NK-92 (cell line): ENCODE measurements around the gene AOC2.
"Not testable (repeated sequence)": the region's sequence is repeated elsewhere in the genome, so short reads cannot be mapped to it uniquely, and the experiment has no call there.

Experiments used
- DNase-seq: peaks from one replicate; lab custom pipeline; 2025; ENCODE audit not compliant: unreplicated experiment; lab: John Stamatoyannopoulos, UW

Gene AOC2

GRCh38 chr17:42830971-42831370 is 13.4 kb upstream of the AOC2 start:
- DNase-seq = no peak

GRCh38 chr17:42832213-42832933 is 12.0 kb upstream of the AOC2 start:
- DNase-seq = no peak

- DNase-seq = peak; percentile 58
Observed at GRCh38 chr17:42832934-42833766, 11.2 kb upstream of the AOC2 start, which contains the start of gene PSME3. Gene PSME3 (plus strand): TSS chr17:42833397. CDS start chr17:42833632, 235 bp downstream.

GRCh38 chr17:42833767-42834422 is 10.5 kb upstream of the AOC2 start:
- DNase-seq = no peak

- DNase-seq = no peak
Observed at GRCh38 chr17:42835732-42836131, 8.6 kb upstream of the AOC2 start.

- DNase-seq = no peak
Observed at GRCh38 chr17:42841975-42842685, 2.2 kb upstream of the AOC2 start.

- DNase-seq = no peak
Observed at GRCh38 chr17:42843358-42843934, 934 bp upstream of the AOC2 start.

- DNase-seq = no peak
Observed at GRCh38 chr17:42844761-42845555, 578 bp downstream of the AOC2 start.

GRCh38 chr17:42845556-42845917 is 1.2 kb downstream of the AOC2 start:
- DNase-seq = no peak

GRCh38 chr17:42845918-42846593 is 1.7 kb downstream of the AOC2 start:
- no peak for DNase-seq

GRCh38 chr17:42846594-42847280 is 2.4 kb downstream of the AOC2 start:
- no peak for DNase-seq

GRCh38 chr17:42848093-42848492 is 3.7 kb downstream of the AOC2 start:
- no peak for DNase-seq

- no peak for DNase-seq
Observed at GRCh38 chr17:42849031-42849430, 4.7 kb downstream of the AOC2 start.

GRCh38 chr17:42849451-42850181 is 5.2 kb downstream of the AOC2 start:
- DNase-seq = no peak

- no peak for DNase-seq
Observed at GRCh38 chr17:42850954-42851353, 6.6 kb downstream of the AOC2 start, which contains the start of gene AOC3. Gene AOC3 (plus strand): TSS chr17:42851199. CDS start chr17:42851344, 145 bp downstream.

- not testable (repeated sequence) for DNase-seq
Observed at GRCh38 chr17:42851371-42852240, 7.2 kb downstream of the AOC2 start.

GRCh38 chr17:42852351-42852750 is 8.0 kb downstream of the AOC2 start:
- no peak for DNase-seq
